ENCODE measurements around the gene EIF3A.

The EIF3A gene

GRCh38 chr10:119006451-119007210 lies 74.0 kb downstream of the EIF3A start:
- Histone ChIP-seq H3K4me1 (ENCODE audit: control insufficient read depth, insufficient read depth, low read length) (peaks cover 3% of the 10 kb centered on the region), H3K36me3 (ENCODE audit: control insufficient read depth, insufficient read depth, low read length) (no peaks in the 10 kb centered on the region), H3K9me3 (ENCODE audit: control insufficient read depth, low read length) (no peaks in the 10 kb centered on the region), H3K9ac (ENCODE audit: low read length) (no peak overlapping the region), H3K4me3 (ENCODE audit: low read length) (no peak overlapping the region), H3K27me3 (ENCODE audit: control insufficient read depth, insufficient read depth, low read length) (no peaks in the 10 kb centered on the region)

- Histone ChIP-seq H3K9ac (ENCODE audit: low read length) (no peak overlapping the region), H3K27me3 (ENCODE audit: control insufficient read depth, insufficient read depth, low read length) (no peaks in the 10 kb centered on the region), H3K9me3 (ENCODE audit: control insufficient read depth, low read length) (no peaks in the 10 kb centered on the region), H3K36me3 (ENCODE audit: control insufficient read depth, insufficient read depth, low read length) (no peaks in the 10 kb centered on the region), H3K4me1 (ENCODE audit: control insufficient read depth, insufficient read depth, low read length) (peaks cover 3% of the 10 kb centered on the region), H3K4me3 (ENCODE audit: low read length) (no peak overlapping the region)
Measured at GRCh38 chr10:119005362-119006043, 75.1 kb downstream of the EIF3A start.

- Histone ChIP-seq H3K36me3 (ENCODE audit: control insufficient read depth, insufficient read depth, low read length) (no peaks in the 10 kb centered on the region), H3K27me3 (ENCODE audit: control insufficient read depth, insufficient read depth, low read length) (no peaks in the 10 kb centered on the region), H3K4me1 (ENCODE audit: control insufficient read depth, insufficient read depth, low read length) (peaks cover 3% of the 10 kb centered on the region), H3K9ac (ENCODE audit: low read length) (no peak overlapping the region), H3K9me3 (ENCODE audit: control insufficient read depth, low read length) (no peaks in the 10 kb centered on the region), H3K4me3 (ENCODE audit: low read length) (no peak overlapping the region)
Measured at GRCh38 chr10:119003572-119004289, 76.9 kb downstream of the EIF3A start.

DNA sequence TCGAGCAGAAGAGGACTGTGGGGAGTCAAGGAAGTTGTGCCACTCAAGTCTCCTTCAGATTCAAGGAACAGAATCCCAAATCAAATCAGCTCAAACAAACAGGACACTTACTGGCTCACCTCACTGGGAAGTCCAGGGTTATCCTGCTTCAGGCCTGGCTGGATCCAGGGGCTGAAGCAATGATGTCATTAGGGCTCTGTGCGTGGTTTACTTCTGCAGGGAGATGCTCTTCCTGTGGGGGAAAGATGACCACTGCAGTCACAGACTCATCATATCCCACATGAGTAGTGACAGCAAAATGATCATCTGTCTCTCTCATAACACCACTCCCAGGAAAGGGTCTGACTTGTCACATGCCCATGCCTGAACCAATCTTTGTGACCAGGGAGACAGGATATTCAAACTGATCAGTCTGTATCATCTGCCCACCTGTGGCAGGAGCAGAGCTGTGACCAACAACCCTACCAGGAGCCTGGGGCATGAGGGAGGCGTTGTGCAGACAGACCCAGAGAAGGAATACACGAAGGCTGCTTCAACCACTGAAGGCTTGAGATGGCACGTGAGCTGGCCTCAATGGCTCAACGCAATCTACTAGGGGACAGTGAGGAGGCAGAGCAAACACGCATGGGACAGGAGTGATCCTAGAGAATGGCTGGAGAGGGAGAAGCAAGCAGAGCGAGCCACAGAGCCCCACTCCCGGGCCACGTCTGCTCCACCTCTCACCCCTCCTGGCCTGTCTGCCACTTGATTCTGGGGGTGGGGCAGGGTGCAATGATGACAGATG lies 78.7 kb downstream of the EIF3A start:
- Histone ChIP-seq H3K36me3 (ENCODE audit: control insufficient read depth, insufficient read depth, low read length) (no peaks in the 10 kb centered on the region), H3K9me3 (ENCODE audit: control insufficient read depth, low read length) (no peaks in the 10 kb centered on the region), H3K4me1 (ENCODE audit: control insufficient read depth, insufficient read depth, low read length) (no peaks in the 10 kb centered on the region), H3K27me3 (ENCODE audit: control insufficient read depth, insufficient read depth, low read length) (no peaks in the 10 kb centered on the region), H3K4me3 (ENCODE audit: low read length) (no peak overlapping the region), H3K9ac (ENCODE audit: low read length) (no peak overlapping the region)

GRCh38 chr10:118998183-118998582 lies 82.4 kb downstream of the EIF3A start:
- H3K36me3 ChIP-seq (ENCODE audit: control insufficient read depth, insufficient read depth, low read length), result no peaks in the 10 kb centered on the region
- H3K9me3 ChIP-seq (ENCODE audit: control insufficient read depth, low read length), result no peaks in the 10 kb centered on the region
- no peaks in the 10 kb centered on the region for H3K4me1 ChIP-seq (ENCODE audit: control insufficient read depth, insufficient read depth, low read length)
- H3K4me3 ChIP-seq (ENCODE audit: low read length), result no peak overlapping the region
- no peaks in the 10 kb centered on the region for H3K27me3 ChIP-seq (ENCODE audit: control insufficient read depth, insufficient read depth, low read length)
- H3K9ac ChIP-seq (ENCODE audit: low read length), result no peak overlapping the region

DNA sequence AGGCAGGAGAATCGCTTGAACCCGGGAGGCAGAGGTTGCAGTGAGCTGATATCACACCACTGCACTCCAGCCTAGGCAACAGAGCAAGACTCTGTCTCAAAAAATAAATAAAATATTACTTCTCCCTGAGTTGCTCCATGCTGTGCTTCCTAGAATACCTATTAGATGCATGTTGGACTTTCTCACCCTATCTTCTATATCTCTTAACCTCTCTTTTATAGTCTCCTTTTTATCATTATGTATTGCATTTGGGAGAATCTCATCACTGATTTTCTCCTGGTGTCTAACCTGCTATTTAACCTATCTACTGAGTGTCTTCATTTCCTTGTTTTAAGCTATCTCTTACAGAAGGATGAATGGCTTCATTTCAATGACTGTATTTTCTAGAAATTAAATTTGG lies 83.2 kb downstream of the EIF3A start:
- H3K4me1 ChIP-seq (ENCODE audit: control insufficient read depth, insufficient read depth, low read length), result no peaks in the 10 kb centered on the region
- no peaks in the 10 kb centered on the region for H3K9me3 ChIP-seq (ENCODE audit: control insufficient read depth, low read length)
- no peaks in the 10 kb centered on the region for H3K27me3 ChIP-seq (ENCODE audit: control insufficient read depth, insufficient read depth, low read length)
- no peaks in the 10 kb centered on the region for H3K36me3 ChIP-seq (ENCODE audit: control insufficient read depth, insufficient read depth, low read length)
- H3K9ac ChIP-seq (ENCODE audit: low read length), result no peak overlapping the region
- no peak overlapping the region for H3K4me3 ChIP-seq (ENCODE audit: low read length)

- Histone ChIP-seq H3K27me3 (ENCODE audit: control insufficient read depth, insufficient read depth, low read length) (no peaks in the 10 kb centered on the region), H3K4me3 (ENCODE audit: low read length) (no peak overlapping the region), H3K9ac (ENCODE audit: low read length) (no peak overlapping the region), H3K9me3 (ENCODE audit: control insufficient read depth, low read length) (no peaks in the 10 kb centered on the region), H3K36me3 (ENCODE audit: control insufficient read depth, insufficient read depth, low read length) (no peaks in the 10 kb centered on the region), H3K4me1 (ENCODE audit: control insufficient read depth, insufficient read depth, low read length) (no peaks in the 10 kb centered on the region)
Measured at GRCh38 chr10:118995739-118996138, 84.9 kb downstream of the EIF3A start.

- Histone ChIP-seq H3K9ac (ENCODE audit: low read length) (no peak overlapping the region), H3K9me3 (ENCODE audit: control insufficient read depth, low read length) (no peaks in the 10 kb centered on the region)
Measured at GRCh38 chr10:118994321-118994720, 86.3 kb downstream of the EIF3A start.

DNA sequence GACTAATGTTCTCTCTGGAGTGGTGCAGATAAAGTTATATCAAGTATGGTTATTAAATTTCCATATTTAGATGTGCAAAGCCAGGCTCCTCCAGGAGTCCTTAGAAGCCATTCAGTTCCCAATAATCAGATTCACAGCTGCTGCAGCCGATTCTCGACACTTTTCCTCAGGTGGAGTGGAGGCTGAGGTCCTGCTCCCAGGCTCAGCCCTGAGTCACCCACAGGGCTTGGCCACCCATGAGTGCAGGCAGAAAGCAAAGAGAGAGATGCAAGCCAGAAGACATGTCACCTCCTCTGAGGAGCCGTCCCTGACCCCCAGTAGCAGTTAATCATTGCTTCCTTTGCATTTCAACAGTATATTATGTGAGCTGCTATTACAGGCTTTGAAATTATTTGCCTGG lies 87.4 kb downstream of the EIF3A start:
- Histone ChIP-seq H3K36me3 (ENCODE audit: control insufficient read depth, insufficient read depth, low read length) (no peaks in the 10 kb centered on the region), H3K9me3 (ENCODE audit: control insufficient read depth, low read length) (no peaks in the 10 kb centered on the region), H3K27me3 (ENCODE audit: control insufficient read depth, insufficient read depth, low read length) (no peaks in the 10 kb centered on the region), H3K4me3 (ENCODE audit: low read length) (no peak overlapping the region), H3K9ac (ENCODE audit: low read length) (no peak overlapping the region), H3K4me1 (ENCODE audit: control insufficient read depth, insufficient read depth, low read length) (no peaks in the 10 kb centered on the region)

More at GRCh38 chr10:118994321-118994720, 86.3 kb downstream of the EIF3A start:
- no peak overlapping the region for H3K4me3 ChIP-seq (ENCODE audit: low read length)
- H3K27me3 ChIP-seq (ENCODE audit: control insufficient read depth, insufficient read depth, low read length), result no peaks in the 10 kb centered on the region
- no peaks in the 10 kb centered on the region for H3K36me3 ChIP-seq (ENCODE audit: control insufficient read depth, insufficient read depth, low read length)
- H3K4me1 ChIP-seq (ENCODE audit: control insufficient read depth, insufficient read depth, low read length), result no peaks in the 10 kb centered on the region

GRCh38 chr10:118992496-118992895 lies 88.1 kb downstream of the EIF3A start:
- H3K9me3 ChIP-seq (ENCODE audit: control insufficient read depth, low read length), result no peaks in the 10 kb centered on the region
- no peaks in the 10 kb centered on the region for H3K27me3 ChIP-seq (ENCODE audit: control insufficient read depth, insufficient read depth, low read length)

DNA sequence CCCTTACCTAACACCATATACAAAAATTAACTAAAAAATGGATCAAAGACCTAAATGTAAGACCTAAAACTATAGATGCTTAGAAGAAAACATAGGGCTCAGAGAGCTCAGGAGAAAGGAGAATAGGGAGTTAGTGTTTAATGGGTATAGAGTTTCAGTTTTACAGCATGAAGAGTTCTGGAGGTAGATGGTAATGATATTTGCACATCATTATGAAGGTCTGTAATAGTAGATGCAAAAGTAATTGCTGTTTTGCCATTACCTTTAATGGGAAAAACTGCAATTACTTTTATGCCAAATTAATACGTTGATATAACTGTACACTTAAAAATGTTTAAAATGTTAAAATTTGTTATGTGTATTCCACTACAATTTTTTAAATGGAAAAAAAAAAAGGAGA lies 90.3 kb downstream of the EIF3A start:
- H3K9me3 ChIP-seq (ENCODE audit: control insufficient read depth, low read length), result no peaks in the 10 kb centered on the region
- no peaks in the 10 kb centered on the region for H3K27me3 ChIP-seq (ENCODE audit: control insufficient read depth, insufficient read depth, low read length)
- H3K9ac ChIP-seq (ENCODE audit: low read length), result no peak overlapping the region
- no peaks in the 10 kb centered on the region for H3K36me3 ChIP-seq (ENCODE audit: control insufficient read depth, insufficient read depth, low read length)
- H3K4me1 ChIP-seq (ENCODE audit: control insufficient read depth, insufficient read depth, low read length), result no peaks in the 10 kb centered on the region
- H3K4me3 ChIP-seq (ENCODE audit: low read length), result no peak overlapping the region

More at GRCh38 chr10:118992496-118992895, 88.1 kb downstream of the EIF3A start:
- no peak overlapping the region for H3K9ac ChIP-seq (ENCODE audit: low read length)
- H3K4me1 ChIP-seq (ENCODE audit: control insufficient read depth, insufficient read depth, low read length), result no peaks in the 10 kb centered on the region
- no peaks in the 10 kb centered on the region for H3K36me3 ChIP-seq (ENCODE audit: control insufficient read depth, insufficient read depth, low read length)
- H3K4me3 ChIP-seq (ENCODE audit: low read length), result no peak overlapping the region
